ENCODE measurements around the gene ARSB. TPM values are rescaled to one million over a fixed set of nuclear protein-coding genes. Genes with fewer than 3 reads are reported as not detected.

Gene ARSB
- polyA plus RNA-seq, 2 of the 4 experiments (the other 2 are of a cell fraction): 8.4 to 13.4 TPM

DNA sequence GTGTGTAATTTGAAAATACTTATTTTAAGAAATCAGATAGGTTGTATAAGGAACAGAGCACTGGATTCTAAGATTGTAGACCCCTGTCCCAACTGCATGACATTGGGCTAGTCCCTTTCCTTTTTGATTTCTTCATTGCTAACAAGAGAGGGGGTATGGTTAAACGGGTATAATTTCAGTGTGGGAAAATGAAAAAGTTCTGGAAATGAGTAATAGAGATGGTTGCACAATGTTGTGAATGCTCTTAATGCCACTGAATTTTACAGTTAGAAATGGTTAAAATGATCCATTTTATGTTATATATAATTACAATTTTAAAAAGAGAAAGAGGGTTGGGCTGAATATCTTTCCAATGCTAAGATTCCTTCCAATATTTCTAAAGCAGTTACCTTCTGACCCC lies 233.2 kb downstream of the ARSB start:
- 55% methylated on average over 1 of the region's 1 CpG for WGBS (ENCODE audit: missing lambda C conversion rate)
- ATAC-seq: no peak
- H3K9me3 ChIP-seq: no peaks in the 10 kb centered on the region
- TF ChIP-seq RNF2 (IDR thresholded peaks at IDR 0.05; ENCODE audit: borderline replicate concordance, low read depth) (no peak), CEBPB (IDR thresholded peaks at IDR 0.05) (peak in 1 of 2 experiments; percentile 34; a peak in 2 of 4 replicates)
- H3K4me2 ChIP-seq: peak overlapping the region; percentile 16; the same call in 1 of the 3 replicates
- no peak for FAIRE-seq
- ChIA-PET POLR2A (no interaction called here), CTCF (no interaction called here)
- no peak for DNase-seq (ENCODE audit: low read depth in 1 of 2, low spot score in 1 of 2)
- H3K4me3 ChIP-seq: no peak overlapping the region
- peaks cover 43% of the 10 kb centered on the region for H3K4me1 ChIP-seq
- peak overlapping the region; percentile 15 to 80; a peak in 4 of 6 replicates for H3K27ac ChIP-seq

DNA sequence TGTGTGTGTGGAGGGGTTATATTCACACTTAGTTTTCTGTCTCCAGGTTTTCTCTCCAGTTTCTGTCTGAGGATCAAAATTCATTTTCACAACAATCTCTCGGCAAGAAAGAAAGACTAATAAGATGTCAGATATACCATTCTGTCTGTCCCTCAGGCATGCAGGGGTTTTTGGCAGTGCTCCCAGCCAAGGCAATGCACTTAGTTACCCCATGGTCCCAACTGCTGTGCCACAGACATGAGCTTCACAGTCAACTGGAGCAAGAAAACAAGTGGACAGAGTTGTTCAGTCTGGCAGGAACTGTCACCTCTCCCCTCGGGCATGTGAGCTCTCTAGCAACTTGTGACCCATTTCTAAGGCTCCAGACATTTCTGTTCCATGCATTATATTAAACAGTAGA lies 234.8 kb downstream of the ARSB start:
- ATAC-seq (no peak), FAIRE-seq (peak; percentile 7), DNase-seq (ENCODE audit: low read depth in 1 of 2, low spot score in 1 of 2) (no peak)
- POLR2A ChIA-PET: no interaction called here
- Histone ChIP-seq H3K4me2 (no peak overlapping the region), H3K9me3 (no peaks in the 10 kb centered on the region), H3K4me3 (no peak overlapping the region), H3K4me1 (peaks cover 29% of the 10 kb centered on the region), H3K27ac (no peak overlapping the region)
- no peak for TF ChIP-seq SMC3 (IDR thresholded peaks at IDR 0.05)
- no peak for TF ChIP-seq EHMT2 (IDR thresholded peaks at IDR 0.05; ENCODE audit: low read depth)
- no peak for TF ChIP-seq CBX8 (IDR thresholded peaks at IDR 0.05)
- no peak for TF ChIP-seq TP53 (CRISPR knock-in tag; IDR thresholded peaks at IDR 0.05)
- no peak for TF ChIP-seq NFE2L2 (conservative IDR thresholded peaks at IDR 0.05; ENCODE audit: low read length)
- no peak for TF ChIP-seq RFX5 (IDR thresholded peaks at IDR 0.05)
- TF ChIP-seq, protein P1, sequence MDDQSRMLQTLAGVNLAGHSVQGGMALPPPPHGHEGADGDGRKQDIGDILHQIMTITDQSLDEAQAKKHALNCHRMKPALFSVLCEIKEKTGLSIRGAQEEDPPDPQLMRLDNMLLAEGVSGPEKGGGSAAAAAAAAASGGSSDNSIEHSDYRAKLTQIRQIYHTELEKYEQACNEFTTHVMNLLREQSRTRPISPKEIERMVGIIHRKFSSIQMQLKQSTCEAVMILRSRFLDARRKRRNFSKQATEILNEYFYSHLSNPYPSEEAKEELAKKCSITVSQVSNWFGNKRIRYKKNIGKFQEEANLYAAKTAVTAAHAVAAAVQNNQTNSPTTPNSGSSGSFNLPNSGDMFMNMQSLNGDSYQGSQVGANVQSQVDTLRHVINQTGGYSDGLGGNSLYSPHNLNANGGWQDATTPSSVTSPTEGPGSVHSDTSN (IDR thresholded peaks at IDR 0.05): no peak
- TF ChIP-seq PHF8 (IDR thresholded peaks at IDR 0.05; ENCODE audit: borderline replicate concordance, low read depth): no peak
- TF ChIP-seq NR3C1 (IDR thresholded peaks at IDR 0.05): no peak
- no peak for TF ChIP-seq FOXS1 (CRISPR knock-in tag; IDR thresholded peaks at IDR 0.05)
- no peak for TF ChIP-seq ZFP36 (IDR thresholded peaks at IDR 0.05; ENCODE audit: borderline replicate concordance, partially characterized antibody)
- TF ChIP-seq CHD4 (IDR thresholded peaks at IDR 0.05; ENCODE audit: borderline replicate concordance): no peak
- no peak for TF ChIP-seq EP300 (IDR thresholded peaks at IDR 0.05)
- TF ChIP-seq JUN (IDR thresholded peaks at IDR 0.05): no peak
- WGBS (ENCODE audit: missing lambda C conversion rate): 51% methylated on average over 2 of the region's 2 CpGs
- CTCF ChIA-PET: no interaction called here

GRCh38 chr5:78747705-78748359 lies 237.3 kb downstream of the ARSB start:
- no peaks in the 10 kb centered on the region for H3K9me3 ChIP-seq
- peaks cover 13% of the 10 kb centered on the region for H3K4me1 ChIP-seq
- no peak overlapping the region for H3K4me2 ChIP-seq
- ChIA-PET CTCF (interaction anchor here (1.1 to 1.2 kb wide), 3 partner anchors 9 to 32 kb away, joined by 3 to 4 read pairs (median 3); no protein-coding TSS in a partner anchor), POLR2A (no interaction called here)
- ATAC-seq (no peak), FAIRE-seq (no peak), DNase-seq (ENCODE audit: low read depth in 1 of 2, low spot score in 1 of 2) (no peak)
- 0 out of 6 replicates have a peak overlapping the region, but pooled peaks of 1 of the 2 experiments have one; percentile 8 for H3K27ac ChIP-seq
- H3K4me3 ChIP-seq: no peak overlapping the region
- TF ChIP-seq CEBPB (IDR thresholded peaks at IDR 0.05): no peak
- no peak for TF ChIP-seq MAZ (IDR thresholded peaks at IDR 0.05; ENCODE audit: borderline replicate concordance, low read depth, low read length)
- TF ChIP-seq CHD2 (IDR thresholded peaks at IDR 0.05; ENCODE audit: low read length, partially characterized antibody): no peak
- no peak for TF ChIP-seq JUN (IDR thresholded peaks at IDR 0.05)
- TF ChIP-seq HEYL (CRISPR knock-in tag; IDR thresholded peaks at IDR 0.05): no peak
- TF ChIP-seq HOXB5 (CRISPR knock-in tag; IDR thresholded peaks at IDR 0.05): no peak
- TF ChIP-seq MAX (IDR thresholded peaks at IDR 0.05): no peak
- no peak for TF ChIP-seq ZFP36 (IDR thresholded peaks at IDR 0.05; ENCODE audit: borderline replicate concordance, partially characterized antibody)
- no peak for TF ChIP-seq JUNB (IDR thresholded peaks at IDR 0.05)
- no peak for TF ChIP-seq HES2 (IDR thresholded peaks at IDR 0.05)
- no peak for TF ChIP-seq ZC3H11A (IDR thresholded peaks at IDR 0.05)
- no peak for TF ChIP-seq FOSB (CRISPR knock-in tag; IDR thresholded peaks at IDR 0.05)
- no peak for TF ChIP-seq FOSL2 (IDR thresholded peaks at IDR 0.05)
- no peak for TF ChIP-seq FOSL2 (CRISPR knock-in tag; IDR thresholded peaks at IDR 0.05)
- TF ChIP-seq RARB (CRISPR knock-in tag; IDR thresholded peaks at IDR 0.05): no peak
- TF ChIP-seq, protein P2, sequence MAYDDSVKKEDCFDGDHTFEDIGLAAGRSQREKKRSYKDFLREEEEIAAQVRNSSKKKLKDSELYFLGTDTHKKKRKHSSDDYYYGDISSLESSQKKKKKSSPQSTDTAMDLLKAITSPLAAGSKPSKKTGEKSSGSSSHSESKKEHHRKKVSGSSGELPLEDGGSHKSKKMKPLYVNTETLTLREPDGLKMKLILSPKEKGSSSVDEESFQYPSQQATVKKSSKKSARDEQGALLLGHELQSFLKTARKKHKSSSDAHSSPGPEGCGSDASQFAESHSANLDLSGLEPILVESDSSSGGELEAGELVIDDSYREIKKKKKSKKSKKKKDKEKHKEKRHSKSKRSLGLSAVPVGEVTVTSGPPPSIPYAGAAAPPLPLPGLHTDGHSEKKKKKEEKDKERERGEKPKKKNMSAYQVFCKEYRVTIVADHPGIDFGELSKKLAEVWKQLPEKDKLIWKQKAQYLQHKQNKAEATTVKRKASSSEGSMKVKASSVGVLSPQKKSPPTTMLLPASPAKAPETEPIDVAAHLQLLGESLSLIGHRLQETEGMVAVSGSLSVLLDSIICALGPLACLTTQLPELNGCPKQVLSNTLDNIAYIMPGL (CRISPR knock-in tag; IDR thresholded peaks at IDR 0.05; ENCODE audit: borderline replicate concordance): no peak
- TF ChIP-seq EHMT2 (IDR thresholded peaks at IDR 0.05; ENCODE audit: low read depth): no peak
- TF ChIP-seq, protein P3, sequence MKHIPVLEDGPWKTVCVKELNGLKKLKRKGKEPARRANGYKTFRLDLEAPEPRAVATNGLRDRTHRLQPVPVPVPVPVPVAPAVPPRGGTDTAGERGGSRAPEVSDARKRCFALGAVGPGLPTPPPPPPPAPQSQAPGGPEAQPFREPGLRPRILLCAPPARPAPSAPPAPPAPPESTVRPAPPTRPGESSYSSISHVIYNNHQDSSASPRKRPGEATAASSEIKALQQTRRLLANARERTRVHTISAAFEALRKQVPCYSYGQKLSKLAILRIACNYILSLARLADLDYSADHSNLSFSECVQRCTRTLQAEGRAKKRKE (CRISPR knock-in tag; IDR thresholded peaks at IDR 0.05; ENCODE audit: low read depth): no peak
- no peak for TF ChIP-seq NR3C1 (IDR thresholded peaks at IDR 0.05)
- no peak for TF ChIP-seq PHF8 (IDR thresholded peaks at IDR 0.05; ENCODE audit: borderline replicate concordance, low read depth)
- 84% methylated on average over 7 of the region's 7 CpGs for WGBS (ENCODE audit: missing lambda C conversion rate)

Measured in A549 (cell line).